NT2/D1 (cell line): ENCODE results near the gene NUDT4.

Experiments used
- YY1 ChIP-seq: IDR thresholded peaks from 2 replicates; pipeline ENCODE4 v1.6.1; 2011; ENCODE audit not compliant: insufficient read length, insufficient read depth
- ZNF274 ChIP-seq: IDR thresholded peaks from 2 replicates; pipeline ENCODE4 v1.6.1; 2011; ENCODE audit warnings: mild to moderate bottlenecking, low read depth, low read length

- TF ChIP-seq YY1: no peak
- TF ChIP-seq ZNF274: no peak
These were observed 18.9 kb upstream of the NUDT4 start for GRCh38 chr12:93358821-93359220.
